ENCODE measurements around the gene RNASEL. TPM values are rescaled to one million over a fixed set of nuclear protein-coding genes. Genes with fewer than 3 reads are reported as not detected.

Gene RNASEL, protein sequence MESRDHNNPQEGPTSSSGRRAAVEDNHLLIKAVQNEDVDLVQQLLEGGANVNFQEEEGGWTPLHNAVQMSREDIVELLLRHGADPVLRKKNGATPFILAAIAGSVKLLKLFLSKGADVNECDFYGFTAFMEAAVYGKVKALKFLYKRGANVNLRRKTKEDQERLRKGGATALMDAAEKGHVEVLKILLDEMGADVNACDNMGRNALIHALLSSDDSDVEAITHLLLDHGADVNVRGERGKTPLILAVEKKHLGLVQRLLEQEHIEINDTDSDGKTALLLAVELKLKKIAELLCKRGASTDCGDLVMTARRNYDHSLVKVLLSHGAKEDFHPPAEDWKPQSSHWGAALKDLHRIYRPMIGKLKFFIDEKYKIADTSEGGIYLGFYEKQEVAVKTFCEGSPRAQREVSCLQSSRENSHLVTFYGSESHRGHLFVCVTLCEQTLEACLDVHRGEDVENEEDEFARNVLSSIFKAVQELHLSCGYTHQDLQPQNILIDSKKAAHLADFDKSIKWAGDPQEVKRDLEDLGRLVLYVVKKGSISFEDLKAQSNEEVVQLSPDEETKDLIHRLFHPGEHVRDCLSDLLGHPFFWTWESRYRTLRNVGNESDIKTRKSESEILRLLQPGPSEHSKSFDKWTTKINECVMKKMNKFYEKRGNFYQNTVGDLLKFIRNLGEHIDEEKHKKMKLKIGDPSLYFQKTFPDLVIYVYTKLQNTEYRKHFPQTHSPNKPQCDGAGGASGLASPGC
- 2.6 and 5.5 TPM in 2 replicates for total RNA-seq

DNA sequence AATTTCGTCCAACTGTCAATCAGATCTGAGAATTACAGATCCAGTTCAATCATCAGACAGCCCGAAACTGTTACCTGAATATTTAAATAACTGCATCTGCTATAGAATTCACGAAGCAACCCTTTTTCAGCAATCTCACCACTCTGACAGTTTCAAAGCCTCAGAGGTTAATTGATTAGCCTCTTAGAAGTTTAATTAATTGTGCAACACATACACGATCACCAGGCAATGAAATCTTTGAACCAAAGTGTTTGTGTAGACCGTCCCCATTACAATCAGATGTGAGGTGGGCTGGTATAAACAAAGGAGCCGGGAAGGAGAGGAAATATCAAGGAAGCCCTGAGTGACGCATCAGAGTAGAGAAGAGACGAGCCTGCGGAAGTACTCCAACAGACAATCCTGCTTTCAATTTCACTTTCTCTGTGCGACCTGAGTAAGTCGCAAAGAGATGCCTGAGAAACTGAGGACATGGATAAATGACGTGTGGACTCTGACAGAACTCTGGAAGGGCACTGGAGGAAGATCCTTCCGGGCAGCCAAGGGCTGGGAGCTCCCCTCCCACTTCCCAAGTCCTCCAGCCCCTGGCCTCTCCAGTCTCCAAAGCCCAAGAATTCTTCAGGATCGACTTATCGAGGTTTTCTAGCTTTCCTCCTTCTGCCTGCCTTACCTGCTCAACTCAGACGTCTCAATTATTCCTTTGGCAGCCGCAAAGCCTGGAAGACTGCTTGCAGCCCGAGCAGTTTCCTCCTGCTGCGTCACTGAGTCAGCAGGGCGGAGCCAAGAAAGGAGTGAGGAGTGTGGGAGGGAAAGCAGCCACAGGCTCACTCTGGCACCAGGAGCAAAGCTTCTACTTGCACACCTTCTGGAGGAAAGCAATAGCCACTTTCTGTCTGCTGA, at the start of gene RNASEL:
TSS of gene RNASEL (minus strand) at position 757 of the 897 bp plus-strand sequence. CDS start 2,450 bp downstream, outside the sequence.

DNA sequence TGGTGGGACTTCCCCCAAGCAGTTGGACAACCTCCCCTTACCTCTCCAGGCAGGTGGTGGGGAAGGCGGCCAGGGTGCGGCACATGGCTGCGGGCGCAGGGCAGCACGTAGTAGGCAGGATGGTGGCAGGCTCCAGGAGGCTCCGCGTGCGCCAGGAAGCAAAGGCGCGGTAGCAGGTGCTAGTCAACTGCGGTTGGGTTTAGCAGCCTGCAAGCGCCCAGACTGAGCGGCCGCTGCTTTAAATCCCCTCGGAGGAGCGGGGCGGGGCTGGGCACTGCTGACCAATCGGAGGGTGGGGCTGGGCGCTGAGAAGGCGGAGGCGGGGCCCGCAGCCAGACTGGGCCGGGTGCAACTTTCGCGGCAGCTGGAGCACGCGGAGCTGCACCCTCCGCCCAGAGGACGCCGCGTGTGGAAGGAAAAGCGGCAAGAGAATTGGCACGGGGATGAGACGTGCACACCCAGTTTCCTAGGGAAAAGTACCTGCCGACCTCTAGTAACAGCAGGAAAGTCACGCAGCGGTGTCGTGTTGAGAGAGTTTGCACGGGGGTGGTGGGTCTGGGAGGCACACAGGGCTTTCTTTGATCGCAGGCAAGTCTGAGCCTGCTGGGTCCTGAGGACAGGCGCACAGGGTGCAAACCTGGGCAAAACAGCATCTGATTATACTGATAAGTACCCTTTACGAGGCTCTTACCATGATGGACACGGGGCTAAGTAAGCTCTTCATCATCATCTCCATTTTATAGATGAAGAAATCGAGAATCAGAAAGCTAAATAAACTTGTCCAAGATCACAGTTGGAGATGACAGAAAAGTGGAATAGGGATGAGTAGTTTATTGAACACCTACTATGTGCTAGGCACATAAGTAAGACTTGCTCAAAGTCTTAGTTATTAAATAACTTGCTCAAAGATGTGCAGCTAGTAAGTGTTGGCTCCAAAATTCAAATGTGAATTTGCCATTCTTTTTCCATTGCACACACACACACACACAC, 15.4 kb upstream of the RNASEL start, which contains the start of gene RGS16:
TSS of gene RGS16 (minus strand) at position 215 of the 990 bp plus-strand sequence. CDS start at position 85, 130 bp downstream.

Other genes with a start within 250 kb of the RNASEL start
- gene GLUL, start 197.5 kb downstream of the RNASEL start, total RNA-seq: 245 and 300 TPM in 2 replicates
- not detected in 2 replicates for gene TEDDM1, start 188.6 kb downstream of the RNASEL start, total RNA-seq
- gene RGSL1, start 139.1 kb downstream of the RNASEL start, total RNA-seq: not detected in 2 replicates
- under 0.01 TPM in 1 of 2 replicates, not detected in the other for gene RGS16, start 15.1 kb upstream of the RNASEL start, total RNA-seq
- not detected in 2 replicates for gene RGS8, start 95.3 kb upstream of the RNASEL start, total RNA-seq
- gene NPL, start 200.5 kb upstream of the RNASEL start, total RNA-seq: 0.65 and 2.1 TPM in 2 replicates